Endothelial cell of umbilical vein (primary cell): ENCODE data around the gene HECW1.

Experiments
- JUN ChIP-seq: IDR thresholded peaks from 2 replicates; pipeline ENCODE4 v1.6.1; 2011; ENCODE audit warnings: borderline replicate concordance, low read depth; ENCODE audit not compliant: insufficient read length, insufficient read depth
- POLR2A ChIP-seq: IDR thresholded peaks from 2 replicates; pipeline ENCODE4 v1.6.1; 2012; ENCODE audit warnings: low read depth, mild to moderate bottlenecking, control low read depth, low read length
- TF ChIP-seq, protein P1 (sequence below), 2 donors: IDR thresholded peaks; 1 replicate in 1 of 2; 2 replicates in 1 of 2; pipeline ENCODE4 v1.5.1; 2011; ENCODE audit warnings: low read length in 2 of 2, mild to moderate bottlenecking in 2 of 2, moderate library complexity in 2 of 2, control low read depth in 1 of 2, inconsistent platforms in 1 of 2, low read depth in 1 of 2; ENCODE audit not compliant: insufficient read depth in 1 of 2; ENCODE audit errors: extremely low read depth in 1 of 2

DNA sequence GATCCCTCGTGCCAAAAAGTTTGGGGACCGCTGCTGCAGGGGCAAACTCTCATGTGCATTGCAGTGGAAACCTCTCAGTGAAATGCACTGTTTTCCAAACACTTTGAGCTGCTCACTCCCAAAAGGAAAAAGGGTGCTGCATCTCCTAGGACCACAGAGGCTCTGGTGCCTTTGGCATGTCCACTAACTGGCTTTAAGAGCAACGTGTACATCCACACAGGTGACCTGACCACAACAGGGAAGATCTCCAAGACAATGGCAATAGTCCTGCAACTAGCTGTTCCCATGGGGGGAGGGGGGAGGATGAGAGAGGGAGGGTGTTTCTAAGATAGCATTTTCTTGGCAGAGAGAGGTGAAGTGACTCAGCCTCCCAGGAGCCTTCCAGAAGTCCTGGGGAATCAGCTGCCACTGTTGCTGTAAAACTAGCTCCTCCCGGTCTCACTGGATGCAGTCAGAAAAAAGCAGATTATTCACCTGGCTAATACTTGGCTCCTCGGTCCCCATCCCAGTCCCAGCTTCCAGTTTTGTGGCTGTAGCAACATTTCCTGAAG is 181.7 kb downstream of the HECW1 start:
- TF ChIP-seq POLR2A (no peak), JUN (no peak)
- TF ChIP-seq, protein P1, sequence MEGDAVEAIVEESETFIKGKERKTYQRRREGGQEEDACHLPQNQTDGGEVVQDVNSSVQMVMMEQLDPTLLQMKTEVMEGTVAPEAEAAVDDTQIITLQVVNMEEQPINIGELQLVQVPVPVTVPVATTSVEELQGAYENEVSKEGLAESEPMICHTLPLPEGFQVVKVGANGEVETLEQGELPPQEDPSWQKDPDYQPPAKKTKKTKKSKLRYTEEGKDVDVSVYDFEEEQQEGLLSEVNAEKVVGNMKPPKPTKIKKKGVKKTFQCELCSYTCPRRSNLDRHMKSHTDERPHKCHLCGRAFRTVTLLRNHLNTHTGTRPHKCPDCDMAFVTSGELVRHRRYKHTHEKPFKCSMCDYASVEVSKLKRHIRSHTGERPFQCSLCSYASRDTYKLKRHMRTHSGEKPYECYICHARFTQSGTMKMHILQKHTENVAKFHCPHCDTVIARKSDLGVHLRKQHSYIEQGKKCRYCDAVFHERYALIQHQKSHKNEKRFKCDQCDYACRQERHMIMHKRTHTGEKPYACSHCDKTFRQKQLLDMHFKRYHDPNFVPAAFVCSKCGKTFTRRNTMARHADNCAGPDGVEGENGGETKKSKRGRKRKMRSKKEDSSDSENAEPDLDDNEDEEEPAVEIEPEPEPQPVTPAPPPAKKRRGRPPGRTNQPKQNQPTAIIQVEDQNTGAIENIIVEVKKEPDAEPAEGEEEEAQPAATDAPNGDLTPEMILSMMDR (IDR thresholded peaks at IDR 0.05; ENCODE audit: extremely low read depth in 1 of 2, insufficient read depth in 1 of 2, low read depth in 1 of 2, low read length in 2 of 2) = no peak
